ENCODE measurements around the gene MPDU1.

MPDU1 gene

GRCh38 chr17:7561028-7561575 is 22.6 kb upstream of the MPDU1 start:
- DNase-seq: peak; percentile 93

GRCh38 chr17:7561589-7562207 is 22.0 kb upstream of the MPDU1 start, which contains the start of gene SENP3:
TSS of gene SENP3 (plus strand) at chr17:7561919. CDS start at chr17:7563077, 1,158 bp downstream.
- peak; percentile 92 for DNase-seq

- DNase-seq: no peak
Measured at GRCh38 chr17:7562208-7562605, 21.4 kb upstream of the MPDU1 start.

- no peak for DNase-seq
Measured at GRCh38 chr17:7563115-7563869, 20.4 kb upstream of the MPDU1 start.

GRCh38 chr17:7569571-7569970 is 14.1 kb upstream of the MPDU1 start:
- DNase-seq: no peak

- no peak for DNase-seq
Measured at GRCh38 chr17:7570351-7570750, 13.3 kb upstream of the MPDU1 start.

- no peak for DNase-seq
Measured at GRCh38 chr17:7572338-7572587, 11.4 kb upstream of the MPDU1 start.

- peak; percentile 100 for DNase-seq
Measured at GRCh38 chr17:7572588-7573323, 10.9 kb upstream of the MPDU1 start.

- DNase-seq: peak; percentile 94
Measured at GRCh38 chr17:7573324-7574080, 10.2 kb upstream of the MPDU1 start.

- no peak for DNase-seq
Measured at GRCh38 chr17:7574176-7574953, 9.3 kb upstream of the MPDU1 start.

GRCh38 chr17:7575481-7575883 is 8.2 kb upstream of the MPDU1 start:
- DNase-seq: no peak

GRCh38 chr17:7575959-7576358 is 7.7 kb upstream of the MPDU1 start:
- no peak for DNase-seq

GRCh38 chr17:7576432-7576937 is 7.2 kb upstream of the MPDU1 start:
- no peak for DNase-seq

GRCh38 chr17:7577327-7578199 is 6.1 kb upstream of the MPDU1 start:
- no peak for DNase-seq

GRCh38 chr17:7579001-7579833 is 4.4 kb upstream of the MPDU1 start, which contains the start of gene CD68:
TSS of gene CD68 (plus strand) at chr17:7579638. CDS start at chr17:7579678, 40 bp downstream.
- DNase-seq: peak; percentile 70

GRCh38 chr17:7579834-7580603 is 3.6 kb upstream of the MPDU1 start:
- no peak for DNase-seq

GRCh38 chr17:7580604-7581575 is 2.8 kb upstream of the MPDU1 start:
- peak; percentile 40 for DNase-seq
